Suppressor macrophage treated with lipopolysaccharide for 1 hour (primary cell): ENCODE results near the gene MEX3C.

Experiments used
- DNase-seq, 3 donors: peaks; one replicate each; pipeline ENCODE4 v3.0.0-alpha.2; 2020 to 2022

Gene MEX3C

GRCh38 chr18:51153659-51154371 is 43.7 kb downstream of the MEX3C start:
- peak in 1 of 3 donors; percentile 44 for DNase-seq

GRCh38 chr18:51151568-51152511 is 45.6 kb downstream of the MEX3C start:
- DNase-seq, result no peak

GRCh38 chr18:51151185-51151567 is 46.3 kb downstream of the MEX3C start:
- DNase-seq, result no peak

GRCh38 chr18:51150113-51150700 is 47.3 kb downstream of the MEX3C start:
- DNase-seq, result no peak

GRCh38 chr18:51149670-51150069 is 47.8 kb downstream of the MEX3C start:
- no peak for DNase-seq

- no peak for DNase-seq
These were observed 50.6 kb downstream of the MEX3C start for GRCh38 chr18:51146909-51147308.

- no peak for DNase-seq
These were observed 58.5 kb downstream of the MEX3C start for GRCh38 chr18:51138936-51139335.

- DNase-seq, result no peak
These were observed 59.6 kb downstream of the MEX3C start for GRCh38 chr18:51137891-51138290.

- no peak for DNase-seq
These were observed 60.3 kb downstream of the MEX3C start for GRCh38 chr18:51137026-51137729.

GRCh38 chr18:51135795-51136194 is 61.7 kb downstream of the MEX3C start:
- DNase-seq, result no peak

GRCh38 chr18:51135364-51135763 is 62.1 kb downstream of the MEX3C start:
- DNase-seq, result peak in 1 of 3 donors; percentile 16

- DNase-seq, result no peak
These were observed 62.8 kb downstream of the MEX3C start for GRCh38 chr18:51134721-51135120.

- no peak for DNase-seq
These were observed 63.8 kb downstream of the MEX3C start for GRCh38 chr18:51133580-51134160.

GRCh38 chr18:51132256-51132935 is 65.1 kb downstream of the MEX3C start:
- DNase-seq, result no peak

GRCh38 chr18:51128533-51128932 is 68.9 kb downstream of the MEX3C start:
- no peak for DNase-seq

GRCh38 chr18:51127664-51128063 is 69.8 kb downstream of the MEX3C start:
- no peak for DNase-seq

GRCh38 chr18:51125976-51126375 is 71.5 kb downstream of the MEX3C start:
- DNase-seq, result no peak
